Activated naive CD4-positive, alpha-beta T cell (primary cell): ENCODE measurements around the gene TRPV4.

ENCODE experiments used
- DNase-seq, 4 experiments: peaks; one replicate each; lab custom pipeline; 2025; lab: John Stamatoyannopoulos, UW

TRPV4 gene

GRCh38 chr12:109807954-109808643, 25.1 kb downstream of the TRPV4 start:
- DNase-seq = no peak

- DNase-seq = peak; percentile 13 to 67 (median 48)
Measured at GRCh38 chr12:109804820-109805761, 28.1 kb downstream of the TRPV4 start.

GRCh38 chr12:109803678-109804077, 29.5 kb downstream of the TRPV4 start:
- DNase-seq = no peak

GRCh38 chr12:109802828-109803227, 30.4 kb downstream of the TRPV4 start:
- no peak for DNase-seq

GRCh38 chr12:109800536-109800935, 32.7 kb downstream of the TRPV4 start:
- no peak for DNase-seq

- no peak for DNase-seq
Measured at GRCh38 chr12:109798691-109799090, 34.5 kb downstream of the TRPV4 start.

GRCh38 chr12:109797905-109798669, 35.1 kb downstream of the TRPV4 start:
- no peak for DNase-seq

GRCh38 chr12:109796057-109796456, 37.1 kb downstream of the TRPV4 start:
- no peak for DNase-seq

GRCh38 chr12:109795023-109795422, 38.2 kb downstream of the TRPV4 start:
- no peak for DNase-seq

GRCh38 chr12:109793826-109794501, 39.2 kb downstream of the TRPV4 start:
- no peak for DNase-seq

GRCh38 chr12:109793411-109793810, 39.8 kb downstream of the TRPV4 start:
- no peak for DNase-seq

- DNase-seq = no peak
Measured at GRCh38 chr12:109792992-109793391, 40.2 kb downstream of the TRPV4 start.

GRCh38 chr12:109789526-109790048, 43.6 kb downstream of the TRPV4 start:
- no peak for DNase-seq

- DNase-seq = no peak
Measured at GRCh38 chr12:109786799-109787198, 46.4 kb downstream of the TRPV4 start.

GRCh38 chr12:109785854-109786253, 47.3 kb downstream of the TRPV4 start:
- no peak for DNase-seq

- DNase-seq = no peak
Measured at GRCh38 chr12:109783965-109784244, 49.3 kb downstream of the TRPV4 start.

- no peak for DNase-seq
Measured at GRCh38 chr12:109783135-109783964, 49.8 kb downstream of the TRPV4 start.

- DNase-seq = no peak
Measured at GRCh38 chr12:109782326-109782703, 50.9 kb downstream of the TRPV4 start.

- no peak for DNase-seq
Measured at GRCh38 chr12:109781668-109782325, 51.4 kb downstream of the TRPV4 start.

GRCh38 chr12:109779382-109779781, 53.8 kb downstream of the TRPV4 start:
- DNase-seq = no peak
